ENCODE data around the gene PIP5KL1.

PIP5KL1 gene

GRCh38 chr9:127968042-127968441, 37.5 kb upstream of the PIP5KL1 start:
- DNase-seq: peak in 1 of 2 experiments; percentile 57

DNA sequence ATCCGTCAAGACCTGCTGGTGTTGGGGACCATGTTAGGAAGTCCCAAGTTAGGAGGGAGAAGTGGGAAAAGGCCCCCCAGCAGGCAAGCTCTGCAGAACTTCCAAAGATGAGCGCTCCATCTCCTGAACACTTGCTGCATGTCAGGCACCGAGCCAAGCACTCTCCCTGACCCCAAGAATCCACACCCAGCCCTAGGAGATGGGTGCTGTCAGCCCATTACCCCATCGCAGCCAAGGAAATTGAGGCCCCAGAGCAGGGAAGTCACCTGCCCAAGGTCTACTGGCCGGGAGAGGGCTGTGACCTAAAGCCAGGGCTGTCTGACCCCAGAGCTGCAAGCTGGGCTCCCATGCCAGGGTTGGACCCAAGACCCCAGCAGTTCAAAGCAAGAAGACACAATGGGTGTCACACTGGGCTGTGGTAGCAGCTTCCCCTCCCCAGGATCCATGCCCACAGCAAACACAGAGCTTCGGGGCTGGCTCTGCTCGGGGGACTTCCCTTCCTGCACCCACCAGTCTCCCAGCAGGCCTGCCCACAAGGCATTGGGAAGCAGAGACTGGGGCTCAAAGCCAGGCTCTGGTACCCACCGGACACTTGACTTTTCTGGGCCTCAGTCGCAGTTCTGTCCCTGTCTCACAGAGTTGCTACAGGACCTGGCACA, 36.7 kb upstream of the PIP5KL1 start:
- DNase-seq: no peak

- DNase-seq: no peak
Measured at GRCh38 chr9:127966416-127967150, 36.0 kb upstream of the PIP5KL1 start.

DNA sequence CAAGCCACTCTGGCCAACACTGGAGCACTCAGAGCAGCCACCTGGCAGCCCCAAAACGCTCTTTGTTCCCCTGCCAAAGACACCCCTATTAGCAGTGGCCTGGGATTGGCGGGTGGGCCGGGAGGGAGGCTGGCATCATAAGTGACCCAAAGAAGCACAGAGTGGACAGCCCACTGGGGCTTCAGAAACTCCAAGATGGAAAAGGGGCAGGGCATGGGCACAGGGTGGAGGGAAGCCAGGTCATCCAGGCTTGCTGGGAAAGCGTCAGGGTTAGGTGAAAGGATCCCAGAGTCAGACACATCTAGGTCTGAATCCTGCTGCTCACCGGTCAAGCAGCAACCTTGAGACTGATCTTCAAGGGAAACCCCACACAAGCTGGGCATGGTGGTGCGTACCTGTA, 35.4 kb upstream of the PIP5KL1 start:
- DNase-seq: no peak

DNA sequence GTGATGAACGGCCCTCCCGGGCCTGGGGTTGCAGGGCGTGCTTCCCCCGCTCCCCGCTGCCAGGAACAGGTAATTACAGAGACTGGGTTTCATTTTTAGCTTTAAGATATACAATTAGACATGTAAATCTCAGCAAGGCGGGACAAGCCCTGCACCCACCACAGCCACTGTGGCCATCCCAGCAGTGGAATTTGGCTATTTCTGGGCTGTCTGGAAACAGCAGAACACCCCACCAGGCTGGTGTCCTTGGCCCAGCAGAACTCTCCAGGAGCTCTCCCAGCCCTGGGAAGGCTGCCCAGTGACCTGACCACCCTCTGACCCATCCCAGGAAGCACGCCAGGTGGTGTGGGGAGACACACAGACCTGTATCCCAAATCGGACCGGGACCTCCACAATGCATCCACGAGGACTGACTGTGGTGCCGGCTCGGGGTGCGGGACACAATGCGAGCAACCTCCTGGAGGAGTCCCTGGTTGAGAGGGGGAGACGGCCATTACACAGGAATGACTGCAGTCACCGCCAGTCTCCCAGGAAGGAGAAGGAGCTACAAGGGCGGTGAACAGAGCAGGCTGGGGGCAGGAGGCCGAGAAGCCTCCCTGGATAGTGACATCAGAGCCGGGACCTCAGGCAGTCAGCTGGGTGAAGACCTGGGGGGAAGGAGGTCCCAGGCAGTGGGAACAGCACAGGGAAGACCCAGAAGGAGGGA, 32.9 kb upstream of the PIP5KL1 start:
- DNase-seq: no peak

DNA sequence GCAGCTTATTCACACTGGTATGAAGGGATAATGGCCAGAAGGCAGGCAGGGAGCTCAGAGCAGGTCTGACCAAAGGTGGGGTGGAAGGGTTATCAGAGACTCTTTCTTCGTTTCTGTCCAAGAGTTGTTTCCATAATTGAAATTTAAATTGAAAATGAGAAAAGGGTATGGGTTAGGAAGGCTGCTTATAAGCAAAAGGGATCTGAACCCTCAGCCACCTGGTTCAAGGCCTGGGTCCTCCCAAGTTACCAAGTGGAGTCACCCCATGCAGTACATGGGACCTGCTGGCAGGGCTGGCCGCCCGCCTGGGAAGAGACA, 32.4 kb upstream of the PIP5KL1 start:
- DNase-seq: no peak

- DNase-seq: no peak
Measured at GRCh38 chr9:127962278-127962677, 31.7 kb upstream of the PIP5KL1 start.

- no peak for DNase-seq
Measured at GRCh38 chr9:127961613-127962155, 31.1 kb upstream of the PIP5KL1 start.

DNA sequence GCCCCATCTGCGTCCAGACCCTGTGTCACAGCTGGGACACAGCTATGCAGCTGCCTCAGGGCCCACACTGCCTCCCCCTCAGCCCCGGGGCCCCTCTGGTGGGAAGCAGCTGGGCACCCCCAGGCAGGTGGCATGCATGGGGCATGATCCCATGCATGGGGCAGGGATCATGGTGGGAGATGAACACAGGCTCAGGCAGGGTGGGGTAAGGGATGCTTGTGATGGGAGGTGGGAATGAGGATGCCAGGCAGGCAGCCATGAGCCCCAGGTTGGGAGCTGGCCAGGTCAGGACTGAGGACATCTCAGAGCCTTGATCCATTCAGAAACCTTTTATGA, 30.5 kb upstream of the PIP5KL1 start:
- no peak for DNase-seq

DNA sequence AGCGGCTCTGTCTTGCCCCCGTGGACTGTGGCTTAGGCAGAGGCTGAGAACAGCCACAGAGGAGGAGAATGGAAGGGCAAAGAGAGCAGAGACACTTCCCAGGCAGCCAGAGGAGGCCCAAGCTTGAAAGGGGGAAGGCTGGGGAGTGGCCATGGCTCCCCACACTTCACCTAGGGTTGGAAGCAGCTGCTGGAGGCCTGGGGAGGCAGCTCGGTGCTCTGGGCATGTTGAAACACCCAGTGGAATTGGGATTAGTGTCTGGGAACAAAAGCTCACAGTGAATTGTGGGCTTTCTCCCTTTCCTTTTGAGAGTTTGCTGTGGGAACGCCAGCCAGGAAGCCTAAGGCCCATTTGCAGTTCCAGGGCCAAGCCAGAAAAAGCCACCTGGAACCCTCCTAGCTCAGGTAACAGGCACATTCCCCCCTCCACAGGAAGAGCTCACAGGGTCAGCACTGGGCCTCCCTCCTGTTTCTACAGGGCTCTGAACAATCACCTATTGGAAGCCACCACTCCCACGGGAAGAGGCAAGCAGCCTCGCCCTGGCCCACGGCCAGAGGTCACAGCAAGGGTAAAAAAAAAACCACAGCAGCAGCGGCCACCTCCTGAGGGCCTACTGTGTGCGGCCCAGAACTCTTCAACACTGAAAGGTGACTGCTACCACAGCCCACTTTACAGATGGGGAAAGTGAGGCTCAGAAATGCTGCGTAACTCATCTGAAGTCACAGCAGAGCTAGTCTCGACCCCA, 30.0 kb upstream of the PIP5KL1 start:
- DNase-seq: no peak

- DNase-seq: no peak
Measured at GRCh38 chr9:127959841-127960409, 29.3 kb upstream of the PIP5KL1 start.

GRCh38 chr9:127959398-127959797, 28.8 kb upstream of the PIP5KL1 start:
- no peak for DNase-seq

- no peak for DNase-seq
Measured at GRCh38 chr9:127958728-127959127, 28.2 kb upstream of the PIP5KL1 start.

GRCh38 chr9:127955294-127956015, 24.9 kb upstream of the PIP5KL1 start:
- peak; percentile 37 to 56 for DNase-seq

GRCh38 chr9:127954831-127955293, 24.3 kb upstream of the PIP5KL1 start:
- no peak for DNase-seq

- DNase-seq: no peak
Measured at GRCh38 chr9:127953768-127954505, 23.4 kb upstream of the PIP5KL1 start.

DNA sequence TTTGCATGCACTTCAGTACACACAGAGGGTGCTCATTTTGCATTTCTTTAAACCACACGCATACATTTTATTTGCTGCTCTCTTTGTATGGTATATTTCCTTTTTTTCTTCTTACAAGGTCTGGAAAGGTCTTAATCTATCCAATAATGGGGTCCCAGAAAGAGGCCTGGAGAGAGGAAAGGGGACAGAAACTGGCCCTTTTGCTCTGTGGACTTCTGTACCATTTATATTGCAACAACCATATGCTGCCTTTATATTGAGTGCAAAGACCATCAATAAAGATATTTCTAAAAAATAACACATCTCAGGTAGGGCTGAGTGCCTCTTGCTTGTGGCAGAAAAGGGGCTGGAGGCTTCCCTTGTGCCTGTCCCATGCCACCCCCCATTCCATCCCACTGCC, 22.6 kb upstream of the PIP5KL1 start:
- DNase-seq: no peak

- DNase-seq: no peak
Measured at GRCh38 chr9:127950513-127951289, 20.1 kb upstream of the PIP5KL1 start.

GRCh38 chr9:127949827-127950512, 19.4 kb upstream of the PIP5KL1 start:
- DNase-seq: no peak
